ENCODE measurements around the gene POU6F1.

- TF ChIP-seq, protein P1, sequence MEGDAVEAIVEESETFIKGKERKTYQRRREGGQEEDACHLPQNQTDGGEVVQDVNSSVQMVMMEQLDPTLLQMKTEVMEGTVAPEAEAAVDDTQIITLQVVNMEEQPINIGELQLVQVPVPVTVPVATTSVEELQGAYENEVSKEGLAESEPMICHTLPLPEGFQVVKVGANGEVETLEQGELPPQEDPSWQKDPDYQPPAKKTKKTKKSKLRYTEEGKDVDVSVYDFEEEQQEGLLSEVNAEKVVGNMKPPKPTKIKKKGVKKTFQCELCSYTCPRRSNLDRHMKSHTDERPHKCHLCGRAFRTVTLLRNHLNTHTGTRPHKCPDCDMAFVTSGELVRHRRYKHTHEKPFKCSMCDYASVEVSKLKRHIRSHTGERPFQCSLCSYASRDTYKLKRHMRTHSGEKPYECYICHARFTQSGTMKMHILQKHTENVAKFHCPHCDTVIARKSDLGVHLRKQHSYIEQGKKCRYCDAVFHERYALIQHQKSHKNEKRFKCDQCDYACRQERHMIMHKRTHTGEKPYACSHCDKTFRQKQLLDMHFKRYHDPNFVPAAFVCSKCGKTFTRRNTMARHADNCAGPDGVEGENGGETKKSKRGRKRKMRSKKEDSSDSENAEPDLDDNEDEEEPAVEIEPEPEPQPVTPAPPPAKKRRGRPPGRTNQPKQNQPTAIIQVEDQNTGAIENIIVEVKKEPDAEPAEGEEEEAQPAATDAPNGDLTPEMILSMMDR (IDR thresholded peaks at IDR 0.05; ENCODE audit: insufficient read depth, low read length): no peak
- no peak for TF ChIP-seq GABPA (IDR thresholded peaks at IDR 0.05; ENCODE audit: low read depth)
Measured at GRCh38 chr12:51200806-51201205, 17.1 kb downstream of the POU6F1 start.

Data from HL-60 (cell line).